HL-60 (cell line): ENCODE results near the gene AQP2.
A peak's percentile ranks its signal among the peaks of the same experiment; 100 is the strongest.
"Not testable (repeated sequence)": the region's sequence is repeated elsewhere in the genome, so short reads cannot be mapped to it uniquely, and the experiment has no call there.

Experiments used
- DNase-seq, 2 experiments: peaks; one replicate each; pipeline ENCODE4 v3.0.0-alpha.2; 2010 to 2020; ENCODE audit warnings: low read depth in 1 of 2, low spot score in 1 of 2
- H3K27ac ChIP-seq: fragments of 250-450 bp; sonication (Bioruptor Pico); replicated peaks from 2 replicates; pipeline ENCODE4 v1.5.1; 2020; ENCODE audit warnings: mild to moderate bottlenecking, moderate library complexity
- H3K27me3 ChIP-seq: fragments of 250-450 bp; sonication (Bioruptor Pico); 2 replicates; pipeline ENCODE4 v1.5.1; 2021; ENCODE audit warnings: mild to moderate bottlenecking, moderate library complexity; ENCODE audit not compliant: insufficient read depth, poor library complexity, severe bottlenecking
- H3K4me3 ChIP-seq: replicated peaks from 2 replicates; pipeline ENCODE4 v1.5.1; 2011; ENCODE audit warnings: mild to moderate bottlenecking, control low read depth, low read length; ENCODE audit not compliant: insufficient read depth
- CTCF ChIP-seq: IDR thresholded peaks from one replicate; pipeline ENCODE4 v1.5.1; 2011; ENCODE audit warnings: low read length, control low read depth, inconsistent platforms; ENCODE audit not compliant: insufficient read depth
- GABPA ChIP-seq: IDR thresholded peaks from 2 replicates; pipeline ENCODE4 v1.6.1; 2012; ENCODE audit warnings: low read depth
- POLR2AphosphoS5 ChIP-seq: IDR thresholded peaks from 2 replicates; pipeline ENCODE4 v1.6.1; 2012; ENCODE audit warnings: low read depth
- SPI1 ChIP-seq: IDR thresholded peaks from 2 replicates; pipeline ENCODE4 v1.6.1; 2012; ENCODE audit warnings: low read depth, mild to moderate bottlenecking, borderline replicate concordance
- TF ChIP-seq, protein P1 (sequence below): IDR thresholded peaks from 2 replicates; pipeline ENCODE4 v1.6.1; 2012; ENCODE audit warnings: low read depth; ENCODE audit not compliant: insufficient replicate concordance

The AQP2 gene

GRCh38 chr12:49982246-49983087, 31.9 kb downstream of the AQP2 start:
- H3K27ac ChIP-seq: no peak overlapping the region
- H3K4me3 ChIP-seq: no peak overlapping the region
- H3K27me3 ChIP-seq: no peaks in the 10 kb centered on the region
- DNase-seq: no peak
- TF ChIP-seq GABPA (no peak), SPI1 (peak; percentile 36; the same call in 1 of the 2 replicates)

- no peaks in the 10 kb centered on the region for H3K27me3 ChIP-seq
- H3K27ac ChIP-seq: no peak overlapping the region
- no peak for DNase-seq
- TF ChIP-seq POLR2AphosphoS5 (no peak), GABPA (no peak), CTCF (no peak), SPI1 (no peak)
- TF ChIP-seq, protein P1, sequence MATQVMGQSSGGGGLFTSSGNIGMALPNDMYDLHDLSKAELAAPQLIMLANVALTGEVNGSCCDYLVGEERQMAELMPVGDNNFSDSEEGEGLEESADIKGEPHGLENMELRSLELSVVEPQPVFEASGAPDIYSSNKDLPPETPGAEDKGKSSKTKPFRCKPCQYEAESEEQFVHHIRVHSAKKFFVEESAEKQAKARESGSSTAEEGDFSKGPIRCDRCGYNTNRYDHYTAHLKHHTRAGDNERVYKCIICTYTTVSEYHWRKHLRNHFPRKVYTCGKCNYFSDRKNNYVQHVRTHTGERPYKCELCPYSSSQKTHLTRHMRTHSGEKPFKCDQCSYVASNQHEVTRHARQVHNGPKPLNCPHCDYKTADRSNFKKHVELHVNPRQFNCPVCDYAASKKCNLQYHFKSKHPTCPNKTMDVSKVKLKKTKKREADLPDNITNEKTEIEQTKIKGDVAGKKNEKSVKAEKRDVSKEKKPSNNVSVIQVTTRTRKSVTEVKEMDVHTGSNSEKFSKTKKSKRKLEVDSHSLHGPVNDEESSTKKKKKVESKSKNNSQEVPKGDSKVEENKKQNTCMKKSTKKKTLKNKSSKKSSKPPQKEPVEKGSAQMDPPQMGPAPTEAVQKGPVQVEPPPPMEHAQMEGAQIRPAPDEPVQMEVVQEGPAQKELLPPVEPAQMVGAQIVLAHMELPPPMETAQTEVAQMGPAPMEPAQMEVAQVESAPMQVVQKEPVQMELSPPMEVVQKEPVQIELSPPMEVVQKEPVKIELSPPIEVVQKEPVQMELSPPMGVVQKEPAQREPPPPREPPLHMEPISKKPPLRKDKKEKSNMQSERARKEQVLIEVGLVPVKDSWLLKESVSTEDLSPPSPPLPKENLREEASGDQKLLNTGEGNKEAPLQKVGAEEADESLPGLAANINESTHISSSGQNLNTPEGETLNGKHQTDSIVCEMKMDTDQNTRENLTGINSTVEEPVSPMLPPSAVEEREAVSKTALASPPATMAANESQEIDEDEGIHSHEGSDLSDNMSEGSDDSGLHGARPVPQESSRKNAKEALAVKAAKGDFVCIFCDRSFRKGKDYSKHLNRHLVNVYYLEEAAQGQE: no peak
- H3K4me3 ChIP-seq: no peak overlapping the region
Measured at GRCh38 chr12:49983892-49984291, 33.4 kb downstream of the AQP2 start.

DNA sequence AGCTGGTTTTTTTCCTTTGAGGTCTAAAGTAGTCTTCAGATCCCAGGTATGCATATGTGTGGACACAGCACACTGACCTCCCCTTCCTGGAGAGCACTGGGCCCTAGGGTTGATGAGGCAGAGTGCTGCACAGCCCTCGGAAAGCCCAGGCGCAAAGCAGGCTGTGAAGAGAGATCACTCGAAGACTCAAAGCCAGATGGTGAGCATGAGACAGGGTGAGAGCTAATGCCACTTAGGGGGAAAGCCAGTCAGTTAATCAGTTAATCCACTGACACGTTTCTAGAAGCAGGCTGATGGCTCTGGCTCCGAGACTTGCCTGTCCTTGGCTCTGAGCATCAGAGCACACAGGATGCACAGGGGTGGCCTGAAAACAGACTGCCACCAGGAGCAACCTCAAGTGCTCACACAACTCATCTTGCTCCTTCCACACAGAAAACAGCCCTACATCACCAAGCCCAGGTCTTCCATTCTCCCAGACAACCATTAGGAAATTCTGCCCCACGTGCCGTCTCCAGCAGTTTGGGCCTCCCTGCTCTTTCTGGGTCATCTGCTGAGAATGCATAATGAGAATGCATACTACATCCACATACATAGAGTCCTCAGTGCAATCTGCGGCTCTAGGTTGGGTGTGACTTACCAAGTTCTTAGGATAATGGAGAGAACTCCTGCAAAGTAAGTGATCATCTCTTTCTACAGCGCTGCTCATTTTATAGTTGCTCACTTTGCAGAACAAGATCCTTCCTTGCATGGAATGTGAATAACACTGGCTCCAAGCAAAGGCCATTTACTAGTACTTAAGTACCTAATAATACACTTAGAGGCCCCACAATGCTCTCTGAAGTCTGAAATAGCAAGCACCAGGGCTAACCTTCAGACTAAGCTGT, 34.2 kb downstream of the AQP2 start:
- no peak overlapping the region for H3K4me3 ChIP-seq
- H3K27ac ChIP-seq: no peak overlapping the region
- TF ChIP-seq SPI1 (no peak), CTCF (no peak), POLR2AphosphoS5 (no peak), GABPA (no peak)
- TF ChIP-seq, protein P1: no peak
- H3K27me3 ChIP-seq: no peaks in the 10 kb centered on the region
- DNase-seq: no peak

DNA sequence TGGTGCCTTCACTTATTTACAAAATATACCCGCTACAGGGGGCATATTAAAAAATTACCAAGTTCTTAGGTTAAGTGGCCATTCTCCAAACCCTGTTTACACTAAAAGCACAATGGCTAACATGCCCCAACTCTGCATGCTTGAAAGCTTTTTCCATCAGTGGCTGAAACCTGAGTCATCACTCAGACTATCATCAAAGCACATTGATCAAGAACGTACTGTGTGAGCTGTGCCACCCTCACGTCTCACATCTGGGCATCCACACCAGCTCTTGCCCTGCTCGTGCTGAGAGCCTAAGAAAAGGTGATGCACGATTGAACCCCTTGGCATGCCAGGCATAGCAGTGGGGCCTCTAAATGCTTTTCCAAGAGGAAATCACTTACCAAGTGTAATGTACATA, 35.4 kb downstream of the AQP2 start:
- no peak for DNase-seq
- Histone ChIP-seq H3K27ac (no peak overlapping the region), H3K27me3 (no peaks in the 10 kb centered on the region), H3K4me3 (no peak overlapping the region)
- TF ChIP-seq CTCF: no peak

GRCh38 chr12:49986476-49986875, 35.9 kb downstream of the AQP2 start:
- not testable (repeated sequence) for DNase-seq, H3K4me3 ChIP-seq, H3K27ac ChIP-seq, H3K27me3 ChIP-seq
